GM23338 (cell line): ENCODE data around the gene MTNR1B. TPM values are rescaled to one million over a fixed set of nuclear protein-coding genes. Genes with fewer than 3 reads are reported as not detected.

Experiments
- ATAC-seq: fragments of 200-7000 bp; cut with Tn5 transposase; 3 replicates; pipeline ENCODE4 v1.9.1; 2020
- DNase-seq: peaks from one replicate; pipeline ENCODE4 v3.0.0-alpha.2; 2015; ENCODE audit warnings: low spot score
- H2AFZ ChIP-seq: fragments of 200-600 bp; sonication (generic); 2 replicates; pipeline ENCODE4 v1.8.0; 2016; ENCODE audit warnings: antibody characterized with exemption, mild to moderate bottlenecking, moderate library complexity
- H3F3A ChIP-seq: fragments of 200-600 bp; sonication (generic); replicated peaks from 2 replicates; pipeline ENCODE4 v1.8.0; 2017; ENCODE audit warnings: antibody characterized with exemption, mixed run types, low read depth
- H3K27ac ChIP-seq: fragments of 200-600 bp; sonication (generic); 2 replicates; pipeline ENCODE4 v1.6.1; 2016; ENCODE audit warnings: low read depth
- H3K27me3 ChIP-seq: fragments of 200-600 bp; sonication (generic); 2 replicates; pipeline ENCODE4 v1.8.0; 2016; ENCODE audit warnings: mild to moderate bottlenecking, mixed run types, moderate library complexity; ENCODE audit not compliant: insufficient read depth
- H3K36me3 ChIP-seq: fragments of 200-600 bp; sonication (generic); 2 replicates; pipeline ENCODE4 v1.8.0; 2016; ENCODE audit warnings: mild to moderate bottlenecking; ENCODE audit not compliant: insufficient read depth
- H3K4me1 ChIP-seq: fragments of 200-600 bp; sonication (generic); 2 replicates; pipeline ENCODE4 v1.8.0; 2016; ENCODE audit warnings: mild to moderate bottlenecking, moderate library complexity; ENCODE audit not compliant: insufficient read depth
- H3K4me2 ChIP-seq: fragments of 200-600 bp; sonication (generic); 2 replicates; pipeline ENCODE4 v1.7.1; 2017; ENCODE audit warnings: mixed run types
- H3K4me3 ChIP-seq: fragments of 200-600 bp; sonication (generic); 2 replicates; pipeline ENCODE4 v1.6.1; 2016; ENCODE audit warnings: mixed run types
- H3K79me2 ChIP-seq: fragments of 200-600 bp; sonication (generic); replicated peaks from 2 replicates; pipeline ENCODE4 v1.8.0; 2017; ENCODE audit warnings: mild to moderate bottlenecking; ENCODE audit not compliant: insufficient read depth
- H3K9me2 ChIP-seq: fragments of 200-600 bp; sonication (generic); 2 replicates; pipeline ENCODE4 v1.8.0; 2017; ENCODE audit not compliant: insufficient read depth
- H4K20me1 ChIP-seq: fragments of 200-600 bp; sonication (generic); replicated peaks from 2 replicates; pipeline ENCODE4 v1.8.0; 2017; ENCODE audit warnings: mild to moderate bottlenecking; ENCODE audit not compliant: insufficient read depth
- H3K27ac Mint-ChIP-seq: 2 replicates; pipeline ENCODE4 v1.8.0; 2020; ENCODE audit warnings: inconsistent platforms, mild to moderate bottlenecking, moderate library complexity, mixed read lengths
- H3K27me3 Mint-ChIP-seq: 3 replicates; pipeline ENCODE4 v1.8.0; 2022; ENCODE audit warnings: low read depth, mild to moderate bottlenecking, moderate library complexity, mixed read lengths, inconsistent platforms; ENCODE audit not compliant: insufficient read depth, poor library complexity
- H3K36me3 Mint-ChIP-seq: 3 replicates; pipeline ENCODE4 v1.8.0; 2021; ENCODE audit warnings: low read depth, mild to moderate bottlenecking, inconsistent platforms, moderate library complexity, mixed read lengths
- H3K4me1 Mint-ChIP-seq: 3 replicates; pipeline ENCODE4 v1.8.0; 2020; ENCODE audit warnings: mild to moderate bottlenecking, inconsistent platforms, mixed read lengths
- H3K4me3 Mint-ChIP-seq: 3 replicates; pipeline ENCODE4 v1.8.0; 2021; ENCODE audit warnings: moderate library complexity, mild to moderate bottlenecking, inconsistent platforms, mixed read lengths
- H3K9me3 Mint-ChIP-seq: 3 replicates; pipeline ENCODE4 v1.8.0; 2020; ENCODE audit warnings: moderate library complexity, mild to moderate bottlenecking, inconsistent platforms, mixed read lengths
- CREB1 ChIP-seq: fragments of 250-450 bp; sonication (Bioruptor Pico); IDR thresholded peaks from 2 replicates; pipeline ENCODE4 v1.5.0; 2020; ENCODE audit warnings: low read depth, mild to moderate bottlenecking, moderate library complexity
- EZH2 ChIP-seq: fragments of 200-600 bp; sonication (generic); IDR thresholded peaks from one replicate; pipeline ENCODE4 v1.8.0; 2017; ENCODE audit warnings: antibody characterized with exemption, mild to moderate bottlenecking, low read depth; ENCODE audit not compliant: unreplicated experiment
- EZH2phosphoT487 ChIP-seq: fragments of 200-600 bp; sonication (generic); IDR thresholded peaks from one replicate; pipeline ENCODE4 v1.8.1; 2018; ENCODE audit warnings: antibody characterized with exemption; ENCODE audit not compliant: unreplicated experiment
- JUNB ChIP-seq: IDR thresholded peaks from one replicate; pipeline ENCODE4 v1.6.1; 2016; ENCODE audit warnings: antibody characterized with exemption; ENCODE audit not compliant: unreplicated experiment
- NANOG ChIP-seq: IDR thresholded peaks from 2 replicates; pipeline ENCODE4 v1.6.1; 2016; ENCODE audit warnings: antibody characterized with exemption, borderline replicate concordance
- POLR2AphosphoS5 ChIP-seq: IDR thresholded peaks from 2 replicates; pipeline ENCODE4 v1.6.1; 2016; ENCODE audit warnings: antibody characterized with exemption, low read depth
- STAT1 ChIP-seq: IDR thresholded peaks from one replicate; pipeline ENCODE4 v1.6.1; 2016; ENCODE audit warnings: antibody characterized with exemption; ENCODE audit not compliant: unreplicated experiment
- ZNF114 ChIP-seq: fragments of 250-450 bp; sonication (Bioruptor Pico); IDR thresholded peaks from 2 replicates; pipeline ENCODE4 v1.5.0; 2020; ENCODE audit warnings: mild to moderate bottlenecking, moderate library complexity
- ZNF331 ChIP-seq: fragments of 250-450 bp; sonication (Bioruptor Pico); IDR thresholded peaks from 2 replicates; pipeline ENCODE4 v1.5.0; 2020; ENCODE audit warnings: low read depth, mild to moderate bottlenecking, moderate library complexity
- polyA plus RNA-seq: library from polyadenylated mRNA; unstranded; fragments of >200 nt; fragmentation: Nextera tagmentation; extraction: Ambion mirVana; gene quantifications from 2 replicates; pipeline ENCODE4 v1.2.1, GENCODE V29; 2016
- total RNA-seq: library from RNA; depleted of rRNA; stranded (reverse); fragments of >200 nt; shearing (Covaris generic); gene quantifications from 2 replicates; pipeline ENCODE4 v1.2.3, GENCODE V29; 2014
- TF ChIP-seq, protein P1 (sequence below): IDR thresholded peaks from one replicate; pipeline ENCODE4 v1.6.1; 2018; ENCODE audit warnings: antibody characterized with exemption; ENCODE audit not compliant: unreplicated experiment
- TF ChIP-seq, protein P2 (sequence below): IDR thresholded peaks from 2 replicates; pipeline ENCODE4 v1.6.1; 2016; ENCODE audit warnings: antibody characterized with exemption

The MTNR1B gene
- total and polyA plus RNA-seq, 2 experiments from 2014 or later: not detected

DNA sequence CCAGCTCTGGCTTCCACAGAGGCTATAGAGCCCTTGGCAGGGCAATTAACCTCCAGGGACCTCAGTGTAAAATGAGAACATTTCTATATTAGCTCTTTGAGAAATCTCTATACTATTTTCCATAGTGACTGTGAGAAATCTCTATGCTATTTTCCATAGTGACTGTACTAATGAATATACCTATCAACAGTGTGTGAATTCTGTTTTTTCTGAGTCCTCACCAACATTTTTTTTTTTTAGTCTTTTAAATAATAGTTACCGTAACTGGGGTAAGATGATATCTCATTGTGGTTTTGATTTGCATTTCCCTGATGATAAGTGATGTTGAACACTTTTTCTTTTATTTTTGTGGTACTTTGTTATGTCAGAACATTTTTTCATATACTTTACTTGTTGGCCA is 7.0 kb upstream of the MTNR1B start (continued):
- TF ChIP-seq, protein P1, sequence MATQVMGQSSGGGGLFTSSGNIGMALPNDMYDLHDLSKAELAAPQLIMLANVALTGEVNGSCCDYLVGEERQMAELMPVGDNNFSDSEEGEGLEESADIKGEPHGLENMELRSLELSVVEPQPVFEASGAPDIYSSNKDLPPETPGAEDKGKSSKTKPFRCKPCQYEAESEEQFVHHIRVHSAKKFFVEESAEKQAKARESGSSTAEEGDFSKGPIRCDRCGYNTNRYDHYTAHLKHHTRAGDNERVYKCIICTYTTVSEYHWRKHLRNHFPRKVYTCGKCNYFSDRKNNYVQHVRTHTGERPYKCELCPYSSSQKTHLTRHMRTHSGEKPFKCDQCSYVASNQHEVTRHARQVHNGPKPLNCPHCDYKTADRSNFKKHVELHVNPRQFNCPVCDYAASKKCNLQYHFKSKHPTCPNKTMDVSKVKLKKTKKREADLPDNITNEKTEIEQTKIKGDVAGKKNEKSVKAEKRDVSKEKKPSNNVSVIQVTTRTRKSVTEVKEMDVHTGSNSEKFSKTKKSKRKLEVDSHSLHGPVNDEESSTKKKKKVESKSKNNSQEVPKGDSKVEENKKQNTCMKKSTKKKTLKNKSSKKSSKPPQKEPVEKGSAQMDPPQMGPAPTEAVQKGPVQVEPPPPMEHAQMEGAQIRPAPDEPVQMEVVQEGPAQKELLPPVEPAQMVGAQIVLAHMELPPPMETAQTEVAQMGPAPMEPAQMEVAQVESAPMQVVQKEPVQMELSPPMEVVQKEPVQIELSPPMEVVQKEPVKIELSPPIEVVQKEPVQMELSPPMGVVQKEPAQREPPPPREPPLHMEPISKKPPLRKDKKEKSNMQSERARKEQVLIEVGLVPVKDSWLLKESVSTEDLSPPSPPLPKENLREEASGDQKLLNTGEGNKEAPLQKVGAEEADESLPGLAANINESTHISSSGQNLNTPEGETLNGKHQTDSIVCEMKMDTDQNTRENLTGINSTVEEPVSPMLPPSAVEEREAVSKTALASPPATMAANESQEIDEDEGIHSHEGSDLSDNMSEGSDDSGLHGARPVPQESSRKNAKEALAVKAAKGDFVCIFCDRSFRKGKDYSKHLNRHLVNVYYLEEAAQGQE: no peak
- TF ChIP-seq EZH2: no peak
- no peak for TF ChIP-seq ZNF114 (CRISPR knock-in tag)
- TF ChIP-seq STAT1: no peak
- TF ChIP-seq NANOG: no peak
- no peak for TF ChIP-seq JUNB
- TF ChIP-seq POLR2AphosphoS5: no peak

DNA sequence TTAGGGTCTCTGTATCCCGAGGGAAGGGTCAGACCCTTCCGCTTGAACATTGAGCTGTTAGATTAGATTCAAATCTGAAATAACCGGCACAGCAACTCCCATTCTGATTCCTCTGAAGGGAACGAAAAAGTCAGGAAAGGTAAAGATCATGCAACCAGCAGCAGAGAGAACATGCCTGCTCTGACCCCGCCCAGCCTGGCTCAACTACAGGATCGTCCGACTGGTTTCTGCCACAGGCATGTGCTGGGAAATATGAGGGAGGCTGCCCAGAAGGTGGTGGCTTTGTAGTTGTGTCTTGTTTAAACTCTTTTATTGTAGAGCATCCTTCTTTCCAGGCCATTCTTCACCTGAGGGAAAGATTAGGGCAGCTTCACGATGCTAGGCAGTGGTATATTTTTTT is 5.0 kb upstream of the MTNR1B start:
- no peaks in the 10 kb centered on the region for H3F3A ChIP-seq
- DNase-seq: no peak
- H3K4me3 Mint-ChIP-seq: no peak overlapping the region
- H3K27ac Mint-ChIP-seq: no peak overlapping the region
- H3K27me3 Mint-ChIP-seq: peaks cover 18% of the 10 kb centered on the region
- no peaks in the 10 kb centered on the region for H3K36me3 ChIP-seq
- no peaks in the 10 kb centered on the region for H4K20me1 ChIP-seq
- H3K27me3 ChIP-seq: peaks cover 24% of the 10 kb centered on the region
- peaks cover 4% of the 10 kb centered on the region for H3K4me1 ChIP-seq
- no peak overlapping the region for H2AFZ ChIP-seq
- H3K9me2 ChIP-seq: no peaks in the 10 kb centered on the region
- no peaks in the 10 kb centered on the region for H3K79me2 ChIP-seq
- peaks cover 5% of the 10 kb centered on the region; the same call in 1 of the 3 replicates for H3K4me1 Mint-ChIP-seq
- H3K9me3 Mint-ChIP-seq: no peaks in the 10 kb centered on the region
- ATAC-seq: no peak
- no peak overlapping the region for H3K4me3 ChIP-seq
- H3K36me3 Mint-ChIP-seq: no peaks in the 10 kb centered on the region
- no peak overlapping the region for H3K4me2 ChIP-seq
- H3K27ac ChIP-seq: no peak overlapping the region
- TF ChIP-seq POLR2AphosphoS5: no peak
- no peak for TF ChIP-seq EZH2
- no peak for TF ChIP-seq JUNB
- no peak for TF ChIP-seq NANOG
- TF ChIP-seq STAT1: no peak
- no peak for TF ChIP-seq CREB1 (CRISPR knock-in tag)
- TF ChIP-seq EZH2phosphoT487: no peak
- TF ChIP-seq ZNF114 (CRISPR knock-in tag): no peak
- TF ChIP-seq, protein P2, sequence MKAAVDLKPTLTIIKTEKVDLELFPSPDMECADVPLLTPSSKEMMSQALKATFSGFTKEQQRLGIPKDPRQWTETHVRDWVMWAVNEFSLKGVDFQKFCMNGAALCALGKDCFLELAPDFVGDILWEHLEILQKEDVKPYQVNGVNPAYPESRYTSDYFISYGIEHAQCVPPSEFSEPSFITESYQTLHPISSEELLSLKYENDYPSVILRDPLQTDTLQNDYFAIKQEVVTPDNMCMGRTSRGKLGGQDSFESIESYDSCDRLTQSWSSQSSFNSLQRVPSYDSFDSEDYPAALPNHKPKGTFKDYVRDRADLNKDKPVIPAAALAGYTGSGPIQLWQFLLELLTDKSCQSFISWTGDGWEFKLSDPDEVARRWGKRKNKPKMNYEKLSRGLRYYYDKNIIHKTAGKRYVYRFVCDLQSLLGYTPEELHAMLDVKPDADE: no peak
- no peak for TF ChIP-seq ZNF331
- TF ChIP-seq, protein P1: no peak
